ENCODE data around the gene TMCC1.
"Not testable (repeated sequence)": the region's sequence is repeated elsewhere in the genome, so short reads cannot be mapped to it uniquely, and the experiment has no call there.

Gene TMCC1

DNA sequence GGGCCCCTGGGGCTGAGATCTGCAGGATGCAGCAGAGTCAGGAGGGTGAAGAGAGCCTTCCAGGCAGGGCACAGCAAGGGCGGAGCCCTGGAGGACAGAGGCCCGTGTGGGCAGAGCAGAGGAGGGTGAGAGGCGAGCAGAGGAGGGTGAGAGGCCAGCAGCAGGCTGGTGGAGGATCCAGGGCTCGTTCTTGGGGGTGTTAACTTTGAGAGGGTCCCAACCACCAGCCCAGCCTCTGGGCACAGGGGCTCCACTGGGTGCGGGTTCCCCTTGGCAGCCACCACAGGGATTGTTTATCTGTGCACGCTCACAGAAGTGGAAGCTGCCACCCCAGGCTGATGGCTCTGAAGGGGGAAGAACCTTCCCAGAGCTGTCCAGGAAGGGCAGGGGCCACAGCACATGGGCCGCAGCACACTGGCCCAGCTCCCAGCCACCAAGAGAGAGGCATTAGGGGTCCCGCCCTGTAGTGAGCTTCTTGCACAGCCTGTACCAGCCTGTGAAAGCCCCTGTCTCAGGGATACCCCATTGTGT, 277.7 kb downstream of the TMCC1 start:
- in situ Hi-C loops (cut with MboI; ENCODE audit: low sequenced_read_pairs): no loop called here

DNA sequence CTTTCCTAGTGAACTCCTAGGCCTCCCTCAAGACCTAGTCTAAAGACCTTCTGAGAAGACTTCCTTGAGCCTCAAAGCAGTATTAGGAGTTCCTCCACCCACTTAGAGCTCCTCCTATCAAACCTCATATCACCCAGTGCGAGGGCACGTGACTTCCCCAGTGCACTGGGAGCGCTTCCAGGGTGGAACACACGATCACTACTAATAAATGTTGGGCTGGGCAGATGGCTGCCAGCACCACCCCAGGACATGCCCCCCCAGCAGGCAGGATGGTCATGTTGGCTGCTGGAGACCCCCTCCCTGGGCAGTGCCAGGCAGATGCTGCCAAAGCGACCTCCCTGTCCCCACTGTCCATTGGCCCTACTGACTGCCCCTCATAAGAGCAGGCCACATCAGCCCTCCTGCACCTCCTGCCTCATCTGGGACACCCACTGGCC, 278.6 kb downstream of the TMCC1 start:
- in situ Hi-C loops (cut with MboI; ENCODE audit: low sequenced_read_pairs): no loop called here

DNA sequence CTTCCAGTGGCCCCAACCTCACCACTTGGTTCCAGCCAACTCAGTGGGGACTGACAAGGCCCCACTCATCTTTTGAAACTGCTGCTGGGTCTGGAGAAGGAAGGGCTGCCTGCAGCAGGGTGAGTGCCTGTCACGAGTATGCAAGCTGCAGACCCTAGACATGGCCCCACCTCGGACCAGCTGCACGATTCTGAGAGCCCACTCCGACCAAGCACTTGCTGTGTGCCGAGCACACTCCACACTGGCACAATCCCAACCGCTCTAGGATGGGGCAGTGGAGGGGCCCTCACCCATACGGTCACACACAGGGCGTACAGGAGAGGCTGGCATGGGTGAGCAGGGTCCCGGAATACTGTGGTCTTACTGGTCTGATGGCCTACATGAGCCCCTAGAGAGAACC, 279.1 kb downstream of the TMCC1 start:
- in situ Hi-C loops (cut with MboI; ENCODE audit: low sequenced_read_pairs): no loop called here

DNA sequence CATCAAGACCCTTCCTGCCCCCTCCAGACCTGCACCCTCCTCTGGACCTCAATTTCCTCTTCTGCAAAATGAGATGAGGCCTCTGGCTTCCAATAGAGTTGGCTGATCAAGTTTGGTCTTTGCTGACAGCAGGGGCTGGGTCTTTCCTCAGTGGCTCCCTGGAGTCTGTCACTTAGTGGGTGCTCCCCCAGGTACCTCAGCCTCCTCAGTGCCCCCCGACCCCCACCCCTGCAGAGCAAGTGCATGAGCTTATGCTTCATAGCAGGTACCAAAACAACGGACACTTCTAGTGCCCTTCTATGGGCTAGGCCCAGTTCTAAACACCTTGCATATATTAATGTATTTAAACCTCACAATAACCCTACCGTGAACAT, 280.2 kb downstream of the TMCC1 start:
- in situ Hi-C loops (cut with MboI; ENCODE audit: low sequenced_read_pairs): no loop called here

DNA sequence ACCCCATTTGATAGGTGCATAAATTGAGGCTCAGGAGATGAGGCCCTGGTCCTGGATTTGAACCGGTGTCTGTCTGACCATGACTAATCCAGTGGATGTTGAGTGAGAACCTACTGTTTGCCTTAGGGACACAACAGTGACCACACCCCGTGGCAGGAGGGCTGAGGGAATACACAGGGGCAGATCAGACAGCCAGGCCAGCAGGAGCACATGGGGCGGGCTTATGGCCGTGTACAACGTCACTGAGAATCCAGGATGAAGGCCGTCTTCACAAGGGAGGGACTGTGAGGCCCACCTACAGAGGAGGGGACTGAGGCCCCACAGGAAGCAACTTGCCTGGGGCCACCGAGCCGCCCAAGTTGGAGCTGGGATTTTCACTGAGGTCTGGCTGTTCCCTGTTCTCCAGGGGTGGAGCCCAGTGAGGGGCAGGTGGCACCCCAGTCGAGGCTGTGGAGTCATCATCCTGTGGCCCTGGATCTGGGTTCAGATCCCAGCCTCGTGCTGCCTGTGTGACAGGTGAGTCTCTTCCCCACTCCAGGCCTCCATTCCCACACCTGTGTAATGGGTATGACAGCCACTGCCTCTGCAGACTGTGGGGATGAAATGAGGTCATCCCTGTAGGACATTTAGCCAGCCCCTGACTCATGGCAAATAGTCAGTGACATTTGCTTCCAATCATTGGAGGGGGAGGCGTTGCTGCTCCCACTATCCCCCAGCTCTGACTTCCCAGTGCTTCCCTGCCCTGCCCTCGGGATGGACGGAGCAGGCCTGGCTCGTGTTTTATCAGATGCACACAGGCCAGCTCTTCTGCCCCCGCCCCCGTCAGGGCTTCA, 280.8 kb downstream of the TMCC1 start:
- in situ Hi-C loops (cut with MboI; ENCODE audit: low sequenced_read_pairs): no loop called here

DNA sequence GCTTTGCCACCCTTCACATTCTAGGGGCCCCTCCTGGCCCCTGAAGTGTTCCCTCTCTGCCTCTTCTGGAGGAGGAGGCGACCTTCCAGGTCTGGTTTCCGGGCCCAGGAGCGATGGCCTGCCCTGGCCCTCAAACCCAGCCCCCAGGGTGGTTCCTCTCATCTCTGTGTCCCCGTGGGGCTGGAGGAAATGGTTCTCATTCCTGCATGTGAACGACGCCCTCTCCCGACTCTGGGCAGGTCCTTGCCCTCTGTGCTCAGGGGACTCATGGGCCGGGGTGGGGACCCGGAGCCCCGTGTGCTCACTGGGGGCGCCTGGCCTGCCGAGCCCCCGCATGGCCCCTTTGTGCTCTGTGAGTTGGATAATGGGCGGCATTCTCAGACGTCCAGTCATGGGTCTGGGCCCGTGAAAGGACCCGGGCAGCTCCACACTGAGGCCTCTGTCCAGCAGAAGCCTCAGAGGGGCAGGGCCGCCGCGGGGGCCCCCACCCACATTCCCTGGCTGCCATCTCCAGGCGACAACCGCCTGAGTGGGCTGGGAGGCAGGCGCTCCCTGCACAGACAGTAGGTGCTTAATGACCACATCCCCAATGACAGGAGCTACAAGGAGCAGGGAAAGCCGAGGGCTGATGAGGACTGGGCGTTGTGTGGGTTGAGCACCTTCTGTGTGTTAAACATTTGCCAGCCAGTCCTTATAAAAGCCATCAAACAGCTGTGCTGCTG, 281.5 kb downstream of the TMCC1 start:
- in situ Hi-C loops (cut with MboI; ENCODE audit: low sequenced_read_pairs): no loop called here

DNA sequence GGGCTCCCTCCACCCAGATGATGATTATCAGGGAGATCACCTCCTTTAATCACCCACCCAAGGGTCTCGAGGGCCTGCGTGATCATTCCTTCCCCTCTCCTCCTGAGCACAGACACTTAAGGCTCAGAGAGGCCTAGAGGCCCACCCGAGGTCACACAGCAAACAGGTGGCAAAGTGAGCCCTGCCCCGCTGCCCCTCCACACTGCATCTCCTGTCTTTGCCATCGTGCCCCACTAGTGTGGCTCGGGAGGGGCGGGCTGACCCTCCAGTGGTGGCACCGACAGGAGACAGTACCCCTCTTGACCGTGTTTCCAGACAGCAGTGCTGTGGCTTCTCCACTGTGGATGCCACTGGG, 282.1 kb downstream of the TMCC1 start:
- in situ Hi-C loops (cut with MboI; ENCODE audit: low sequenced_read_pairs): no loop called here

DNA sequence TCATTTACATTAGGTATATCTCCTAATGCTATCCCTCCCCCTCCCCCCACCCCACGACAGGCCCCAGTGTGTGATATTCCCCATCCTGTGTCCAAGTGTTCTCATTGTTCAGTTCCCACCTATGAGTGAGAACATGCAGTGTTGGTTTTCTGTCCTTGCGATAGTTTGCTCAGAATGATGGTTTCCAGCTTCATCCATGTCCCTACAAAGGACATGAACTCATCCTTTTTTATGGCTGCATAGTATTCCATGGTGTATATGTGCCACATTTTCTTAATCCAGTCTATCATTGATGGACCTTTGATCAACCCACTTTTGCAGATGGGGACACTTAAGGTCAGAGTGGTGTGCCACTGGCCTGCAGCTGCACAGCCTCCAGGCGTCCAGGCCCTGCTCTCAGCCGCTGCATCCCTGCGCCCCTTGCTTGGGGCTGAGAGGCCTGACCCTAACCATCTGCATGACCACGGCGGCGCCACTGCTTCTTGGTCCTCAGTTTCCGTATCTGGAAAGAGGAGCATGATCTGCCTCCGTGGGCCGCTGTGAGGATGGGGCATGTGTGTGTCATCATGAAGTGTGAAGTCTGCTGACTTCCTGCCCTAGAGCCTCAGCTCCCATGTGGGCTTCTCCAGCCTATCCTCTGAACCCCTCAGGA, 282.6 kb downstream of the TMCC1 start:
- in situ Hi-C loops (cut with MboI; ENCODE audit: low sequenced_read_pairs): not testable (repeated sequence)

DNA sequence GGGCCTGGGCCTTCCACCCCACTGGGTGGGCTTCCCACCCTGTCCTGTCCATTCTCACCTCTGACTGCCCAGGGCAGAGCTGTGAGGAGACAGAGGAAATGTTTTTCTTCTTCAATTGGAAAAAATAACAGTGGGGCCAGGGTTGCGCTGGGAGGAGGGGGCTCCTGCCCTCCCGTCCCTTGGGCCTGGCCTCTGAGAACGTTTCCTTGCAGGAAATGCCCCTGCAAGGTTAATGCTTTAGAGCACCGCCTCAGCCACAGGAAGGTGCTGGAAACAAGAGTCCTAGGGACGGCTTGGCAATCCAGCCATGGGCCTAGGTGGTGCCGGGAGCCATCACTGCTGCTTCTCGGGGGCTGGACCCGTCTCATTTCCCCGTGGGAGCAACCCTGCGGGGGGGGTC, 283.2 kb downstream of the TMCC1 start:
- in situ Hi-C loops (cut with MboI; ENCODE audit: low sequenced_read_pairs): no loop called here

DNA sequence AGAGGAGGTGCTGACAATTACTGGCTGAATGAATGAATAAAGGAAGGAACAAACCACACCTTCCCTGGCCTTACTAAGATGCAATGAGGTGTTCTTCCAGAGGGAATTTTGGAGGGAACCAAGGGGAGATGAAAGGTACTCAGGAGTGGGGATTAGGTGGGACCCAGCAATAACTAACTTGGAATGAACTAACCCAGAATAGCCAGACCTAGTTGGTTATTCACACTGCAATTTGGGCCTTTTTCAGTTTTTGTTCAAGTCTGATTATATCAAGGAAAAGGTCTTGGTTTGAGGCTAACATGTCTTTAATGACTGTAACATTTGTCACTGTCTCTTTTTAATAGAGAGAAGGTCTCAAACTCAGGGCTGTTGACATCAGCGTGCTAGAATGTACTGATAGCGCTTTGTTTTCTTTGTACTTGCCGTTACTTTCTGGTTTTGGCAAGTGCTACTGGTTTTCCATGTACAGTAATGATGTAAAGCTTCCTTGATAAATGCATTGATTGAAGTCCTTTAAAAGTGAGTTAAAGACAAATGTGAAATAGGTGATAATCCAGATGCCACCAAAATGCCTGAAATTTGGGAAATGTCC, 283.8 kb downstream of the TMCC1 start:
- in situ Hi-C loops (cut with MboI; ENCODE audit: low sequenced_read_pairs): no loop called here

DNA sequence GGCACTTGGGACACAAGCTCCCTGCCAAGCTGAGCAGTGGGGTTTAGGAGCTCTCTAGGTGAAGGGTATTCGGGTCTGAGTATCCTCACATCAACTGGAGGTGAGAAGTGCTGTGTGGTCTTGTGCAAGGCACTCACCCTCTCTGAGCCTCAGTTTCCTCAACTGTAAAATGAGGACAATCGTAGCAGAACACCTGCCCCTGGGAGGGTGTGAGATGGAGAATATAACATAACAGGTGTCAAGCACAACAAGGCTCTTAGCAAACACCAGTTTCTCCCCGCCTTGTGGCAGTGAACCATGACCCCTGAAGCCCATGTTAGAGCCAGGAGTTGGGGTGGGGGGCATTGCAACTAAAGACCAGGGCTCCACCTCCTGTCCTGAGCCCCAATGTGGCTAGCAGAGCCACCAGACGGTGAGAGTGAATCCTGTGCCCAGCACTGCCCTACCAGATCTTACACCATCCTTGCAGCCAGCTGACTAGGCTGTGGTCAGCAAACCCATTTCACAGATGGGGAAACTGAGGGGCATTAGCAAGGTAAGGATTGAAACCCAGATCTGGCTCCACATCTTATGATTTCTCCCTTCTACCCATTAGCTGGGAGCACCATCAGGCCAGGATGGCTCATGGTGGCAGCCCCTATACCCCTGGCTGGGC, 284.4 kb downstream of the TMCC1 start:
- in situ Hi-C loops (cut with MboI; ENCODE audit: low sequenced_read_pairs): no loop called here

DNA sequence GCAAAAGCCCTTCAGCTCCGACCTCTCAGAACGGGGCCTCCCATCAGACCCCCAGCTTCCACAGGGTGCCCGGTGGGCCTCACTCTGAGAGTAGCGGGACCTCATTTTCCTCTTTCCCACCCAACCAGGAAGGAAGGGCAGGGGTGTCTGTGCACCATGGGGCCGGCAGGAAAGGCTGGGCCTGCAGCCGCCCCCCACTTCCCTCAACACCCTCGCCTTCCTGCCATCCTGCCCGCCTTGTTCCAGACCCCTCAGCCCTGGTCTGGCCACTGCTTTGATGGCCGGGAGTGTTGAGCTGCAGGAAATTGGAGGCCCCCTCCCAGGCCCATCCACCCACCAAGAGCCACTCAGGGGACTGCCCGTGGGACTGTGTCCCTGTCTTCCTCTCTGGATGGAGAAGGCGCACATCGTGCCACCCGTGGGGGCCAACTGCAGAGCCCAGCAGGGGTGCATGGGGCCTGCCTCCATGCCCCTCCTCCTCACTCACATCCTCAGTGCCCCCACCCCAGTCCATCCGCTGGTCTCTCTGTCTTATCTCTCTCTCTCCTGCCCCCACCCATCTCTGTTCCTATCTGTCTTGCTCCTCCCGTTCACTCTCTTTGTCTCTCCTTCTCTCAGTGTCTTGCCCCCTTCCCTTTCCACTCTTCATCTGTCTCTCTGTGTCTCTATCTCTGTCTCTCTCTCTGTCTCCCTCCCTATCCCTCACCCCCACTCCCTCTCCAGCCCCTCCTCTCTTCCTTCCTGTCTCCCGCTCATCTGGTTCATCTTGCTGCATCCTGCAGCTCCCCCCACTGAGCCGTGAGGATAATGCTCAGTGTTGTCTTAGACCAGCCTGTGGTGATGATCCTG, 285.2 kb downstream of the TMCC1 start:
- in situ Hi-C loops (cut with MboI; ENCODE audit: low sequenced_read_pairs): no loop called here

DNA sequence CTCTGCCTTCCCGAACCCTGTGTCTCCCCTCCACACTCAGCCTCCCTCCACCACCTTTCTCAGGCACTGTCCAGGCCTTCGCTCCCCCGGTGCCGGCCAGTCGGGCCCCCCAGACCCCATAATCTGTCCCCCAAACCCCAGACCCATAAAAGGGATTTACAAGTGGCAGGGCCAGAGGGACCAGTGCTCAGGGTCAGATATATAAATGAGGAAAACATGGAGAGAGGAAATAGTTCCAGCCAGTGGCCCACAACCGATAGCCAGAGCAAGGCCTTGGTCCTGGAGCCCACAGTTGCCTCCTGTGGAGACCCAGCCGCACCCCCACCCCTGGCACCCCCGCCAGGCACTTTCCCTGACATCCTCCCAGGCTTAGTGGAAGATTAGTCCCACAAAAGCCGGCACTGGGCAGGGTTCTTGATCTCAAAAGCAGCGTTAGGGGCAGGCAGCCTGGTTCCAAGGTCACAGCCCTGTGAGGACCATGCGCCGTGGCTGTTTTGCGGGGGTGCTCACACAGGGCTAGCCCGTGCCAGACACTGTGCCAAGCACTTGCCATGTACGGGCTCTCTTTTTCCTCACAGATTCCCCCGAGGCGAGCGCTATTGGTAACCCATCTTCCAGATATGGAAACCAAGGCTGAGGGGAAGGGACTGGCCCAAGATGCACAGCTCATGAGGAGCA, 286.0 kb downstream of the TMCC1 start:
- in situ Hi-C loops (cut with MboI; ENCODE audit: low sequenced_read_pairs): no loop called here

DNA sequence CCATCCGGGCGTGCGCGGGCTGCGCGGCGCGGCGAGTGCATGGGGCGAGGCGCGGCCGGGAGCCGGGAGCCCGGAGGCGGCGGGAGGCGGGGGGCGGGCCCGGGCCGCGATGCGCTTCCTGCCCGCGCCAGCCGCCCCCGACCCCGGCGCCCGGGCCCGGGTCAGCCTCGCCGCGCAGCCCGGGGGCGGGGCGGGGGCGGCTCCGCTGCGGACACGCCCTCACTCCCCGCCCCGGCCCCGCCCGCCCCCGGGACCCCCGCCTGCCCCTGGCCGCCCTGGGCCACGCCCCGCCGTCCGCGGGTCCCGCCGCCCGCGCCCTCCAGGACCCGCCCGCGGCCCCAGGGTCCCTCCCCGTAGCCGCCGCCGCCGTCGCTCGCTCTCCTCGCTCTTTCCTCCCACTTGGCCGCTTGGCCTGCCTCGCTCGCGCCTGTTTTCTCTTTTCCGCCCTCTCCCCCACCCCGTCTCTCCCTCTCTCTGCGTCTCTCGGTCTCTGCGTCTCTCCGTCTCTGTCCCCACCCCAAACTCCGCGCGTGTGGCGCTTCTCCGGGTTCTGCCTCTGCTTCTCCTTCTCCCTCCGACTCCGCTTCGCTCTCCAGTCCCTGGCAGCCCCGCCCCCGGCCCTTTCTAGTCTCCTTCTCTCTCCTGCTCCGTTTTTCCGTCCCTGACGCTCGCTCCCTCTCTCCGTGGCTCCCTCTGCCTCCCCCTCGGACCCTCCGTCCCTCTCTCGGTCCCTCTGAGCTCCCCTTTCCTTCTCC, 286.7 kb downstream of the TMCC1 start, which contains the start of gene PLXND1:
Gene PLXND1, minus strand, starts transcription at position 41 of the 755 bp plus-strand sequence. Its CDS starts 37 bp downstream, at position 4.
- in situ Hi-C loops (cut with MboI; ENCODE audit: low sequenced_read_pairs): no loop called here

DNA sequence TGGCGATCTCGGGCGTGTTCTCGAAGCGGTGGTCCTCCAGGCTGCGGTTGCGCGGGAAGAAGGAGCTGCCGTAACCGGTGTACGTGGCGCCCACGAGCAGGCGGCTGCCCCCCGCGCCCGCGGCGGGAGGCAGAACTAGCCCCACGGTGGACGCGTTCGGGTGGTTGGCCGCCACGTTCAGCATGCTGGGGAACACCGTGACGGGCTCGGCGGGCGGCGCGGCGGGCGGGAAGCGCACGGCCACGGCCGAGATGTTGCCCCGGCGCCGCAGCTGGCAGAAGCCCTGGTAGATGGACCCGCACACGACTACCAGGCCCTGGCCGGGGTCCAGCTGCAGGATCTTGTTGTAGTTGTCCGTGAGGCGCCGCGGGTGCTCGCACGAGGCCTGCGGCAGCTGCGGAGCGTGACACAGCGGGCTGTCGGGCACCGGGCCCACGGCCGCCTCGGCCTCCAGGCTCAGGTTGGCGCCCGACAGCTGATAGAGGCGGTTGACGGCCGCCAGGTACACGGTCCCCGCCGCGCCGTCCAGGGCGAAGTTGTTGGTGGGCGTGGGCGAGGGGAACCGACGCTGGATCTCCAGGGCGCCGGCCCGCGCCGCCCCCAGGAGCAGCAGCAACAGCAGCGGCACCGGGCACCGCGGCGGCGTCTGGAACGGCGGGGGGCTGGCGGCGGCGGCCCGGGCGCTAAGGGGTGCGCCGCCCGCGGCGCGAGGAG, 287.4 kb downstream of the TMCC1 start:
- in situ Hi-C loops (cut with MboI; ENCODE audit: low sequenced_read_pairs): no loop called here

DNA sequence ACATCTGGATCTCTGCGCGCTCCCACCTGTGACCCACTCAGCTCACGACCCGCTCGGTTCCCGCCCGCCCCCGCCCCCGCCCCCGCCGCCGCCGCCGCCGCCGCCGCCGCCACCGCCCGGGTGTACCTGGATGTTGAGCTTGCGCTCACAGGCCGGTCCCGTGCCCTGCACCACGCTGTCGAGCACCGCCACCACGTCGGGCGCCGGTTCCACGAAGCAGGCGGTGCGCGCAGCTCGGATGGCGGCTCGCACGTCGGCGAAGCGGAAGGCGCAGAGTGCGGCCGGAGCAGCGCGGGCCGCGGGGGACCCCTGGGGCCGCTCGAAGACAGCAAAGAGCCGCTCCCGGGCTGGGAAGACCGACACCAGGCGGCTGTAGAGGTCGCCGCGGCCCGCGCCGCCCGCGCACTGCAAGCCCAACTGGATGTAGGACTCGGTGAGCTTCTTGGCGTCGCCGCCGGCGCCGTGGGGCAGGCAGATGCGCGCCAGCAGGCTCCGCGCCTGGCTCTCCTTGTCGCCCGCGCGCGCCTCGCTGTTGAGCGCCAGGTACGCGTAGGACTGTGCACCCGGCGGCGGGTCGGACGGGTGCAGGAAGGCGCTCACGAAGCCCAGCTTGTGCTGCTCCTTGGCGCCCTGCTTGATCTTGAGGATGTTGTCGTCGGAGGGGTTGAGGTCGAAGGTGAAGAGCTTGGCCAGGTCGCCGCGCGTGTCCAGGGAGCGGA, 288.1 kb downstream of the TMCC1 start:
- in situ Hi-C loops (cut with MboI; ENCODE audit: low sequenced_read_pairs): no loop called here

DNA sequence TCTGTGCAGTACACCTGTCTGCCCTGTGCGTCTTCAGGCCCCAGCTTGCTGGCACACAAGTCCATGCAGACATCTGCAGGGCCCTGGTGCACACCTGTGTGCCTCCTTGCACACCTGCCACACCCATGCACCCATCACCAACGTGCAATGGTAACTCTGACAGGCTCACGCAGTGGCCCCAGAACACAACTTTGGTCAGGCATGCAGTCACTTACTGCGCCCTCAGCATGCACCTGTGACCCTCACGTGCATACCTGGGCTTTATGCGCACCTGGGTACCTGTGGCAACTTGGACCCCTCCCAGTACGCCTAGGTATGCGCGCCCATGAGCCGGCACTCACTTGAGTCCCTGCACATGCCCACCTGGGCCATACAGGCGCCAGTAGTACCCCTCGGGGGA, 288.7 kb downstream of the TMCC1 start:
- in situ Hi-C loops (cut with MboI; ENCODE audit: low sequenced_read_pairs): no loop called here
